ENCODE data around the gene QRICH1. TPM values are rescaled to one million over a fixed set of nuclear protein-coding genes. Genes with fewer than 3 reads are reported as not detected.

The QRICH1 gene
- total RNA-seq, 1 donor from 2014 or later: 153 TPM

- Mint-ChIP-seq H3K4me1 (peaks cover 34% of the 10 kb centered on the region), H3K4me3 (peak overlapping the region; percentile 96), H3K27me3 (ENCODE audit: low read depth) (peaks cover 7% of the 10 kb centered on the region), H3K36me3 (ENCODE audit: low read depth) (peaks cover 32% of the 10 kb centered on the region), H3K27ac (ENCODE audit: unreplicated experiment) (no peak overlapping the region), H3K9me3 (no peaks in the 10 kb centered on the region)
- TF ChIP-seq, protein P1, sequence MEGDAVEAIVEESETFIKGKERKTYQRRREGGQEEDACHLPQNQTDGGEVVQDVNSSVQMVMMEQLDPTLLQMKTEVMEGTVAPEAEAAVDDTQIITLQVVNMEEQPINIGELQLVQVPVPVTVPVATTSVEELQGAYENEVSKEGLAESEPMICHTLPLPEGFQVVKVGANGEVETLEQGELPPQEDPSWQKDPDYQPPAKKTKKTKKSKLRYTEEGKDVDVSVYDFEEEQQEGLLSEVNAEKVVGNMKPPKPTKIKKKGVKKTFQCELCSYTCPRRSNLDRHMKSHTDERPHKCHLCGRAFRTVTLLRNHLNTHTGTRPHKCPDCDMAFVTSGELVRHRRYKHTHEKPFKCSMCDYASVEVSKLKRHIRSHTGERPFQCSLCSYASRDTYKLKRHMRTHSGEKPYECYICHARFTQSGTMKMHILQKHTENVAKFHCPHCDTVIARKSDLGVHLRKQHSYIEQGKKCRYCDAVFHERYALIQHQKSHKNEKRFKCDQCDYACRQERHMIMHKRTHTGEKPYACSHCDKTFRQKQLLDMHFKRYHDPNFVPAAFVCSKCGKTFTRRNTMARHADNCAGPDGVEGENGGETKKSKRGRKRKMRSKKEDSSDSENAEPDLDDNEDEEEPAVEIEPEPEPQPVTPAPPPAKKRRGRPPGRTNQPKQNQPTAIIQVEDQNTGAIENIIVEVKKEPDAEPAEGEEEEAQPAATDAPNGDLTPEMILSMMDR (conservative IDR thresholded peaks at IDR 0.05): no peak
- DNase-seq (ENCODE audit: low read depth, low spot score): no peak
Measured at GRCh38 chr3:49027634-49028033, 66.2 kb downstream of the QRICH1 start.

DNA sequence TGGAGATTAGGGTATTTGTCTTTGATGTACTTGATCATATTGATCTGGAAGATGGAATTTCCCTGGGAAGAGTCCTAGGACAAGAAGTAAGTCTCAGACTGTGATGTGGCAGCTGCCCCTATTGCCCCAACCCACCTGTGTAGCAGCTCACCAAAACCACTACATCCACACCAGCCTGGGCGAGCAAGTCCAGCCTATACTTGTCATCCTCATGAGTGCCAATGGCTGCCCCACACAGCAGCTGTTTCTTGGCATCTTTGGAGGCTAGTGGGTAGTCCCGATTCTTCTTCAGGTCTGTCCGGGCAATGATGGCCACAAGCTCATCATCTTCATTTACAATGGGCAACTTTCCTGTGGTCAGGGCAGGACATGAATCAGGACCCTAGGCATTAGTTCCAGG lies 67.3 kb downstream of the QRICH1 start:
- H3K36me3 Mint-ChIP-seq (ENCODE audit: low read depth): peaks cover 29% of the 10 kb centered on the region

GRCh38 chr3:49025793-49026520 lies 67.9 kb downstream of the QRICH1 start:
- H3K27ac Mint-ChIP-seq (ENCODE audit: unreplicated experiment): no peak overlapping the region
- DNase-seq (ENCODE audit: low read depth, low spot score): no peak

More for the DNA sequence above, 67.3 kb downstream of the QRICH1 start:
- DNase-seq (ENCODE audit: low read depth, low spot score): no peak
- TF ChIP-seq, protein P1 (conservative IDR thresholded peaks at IDR 0.05): no peak
- peak overlapping the region; percentile 96 for H3K4me3 Mint-ChIP-seq
- H3K27ac Mint-ChIP-seq (ENCODE audit: unreplicated experiment): no peak overlapping the region
- peaks cover 36% of the 10 kb centered on the region for H3K4me1 Mint-ChIP-seq
- peaks cover 7% of the 10 kb centered on the region for H3K27me3 Mint-ChIP-seq (ENCODE audit: low read depth)
- no peaks in the 10 kb centered on the region for H3K9me3 Mint-ChIP-seq

DNA sequence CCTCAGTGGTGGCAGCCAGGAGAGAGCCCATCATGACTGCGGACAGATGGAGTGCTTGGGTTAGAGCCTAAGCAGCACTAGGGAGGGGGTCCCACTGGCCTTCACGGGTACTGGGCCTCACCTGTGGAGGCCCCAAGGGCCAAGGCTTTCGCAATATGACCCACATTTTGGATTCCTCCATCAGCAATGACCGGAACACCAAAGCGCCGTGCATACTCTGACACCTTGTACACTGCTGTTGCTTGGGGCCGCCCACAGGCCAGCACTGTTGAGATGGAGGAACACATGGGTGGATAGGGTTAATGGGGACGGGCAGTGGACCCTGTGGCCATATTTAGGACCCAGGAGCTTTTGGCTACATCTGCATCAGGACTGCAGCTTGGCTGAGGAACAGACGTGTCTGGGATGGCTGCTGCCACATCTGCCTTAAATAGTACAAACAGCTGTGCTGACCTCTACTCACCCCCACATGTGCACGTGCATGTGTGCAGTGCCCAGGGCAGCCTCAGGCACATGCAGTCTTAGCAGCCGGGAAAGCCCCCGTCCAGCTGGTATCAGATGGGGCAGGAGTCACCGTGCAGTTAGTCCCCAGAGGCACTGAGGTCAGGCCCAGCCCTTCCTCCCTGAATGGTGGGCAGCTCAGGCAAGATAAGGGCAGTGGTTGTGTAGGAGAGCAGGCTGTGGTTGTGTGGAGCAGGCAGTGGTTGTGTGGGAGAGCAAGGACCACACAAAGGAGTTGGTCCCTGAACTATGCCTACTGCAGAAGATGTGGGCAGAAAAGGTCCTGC lies 68.7 kb downstream of the QRICH1 start:
- peaks cover 42% of the 10 kb centered on the region for H3K4me1 Mint-ChIP-seq
- H3K36me3 Mint-ChIP-seq (ENCODE audit: low read depth): peaks cover 32% of the 10 kb centered on the region
- TF ChIP-seq, protein P1 (conservative IDR thresholded peaks at IDR 0.05): no peak
- no peak for DNase-seq (ENCODE audit: low read depth, low spot score)
- H3K9me3 Mint-ChIP-seq: no peaks in the 10 kb centered on the region
- H3K4me3 Mint-ChIP-seq: peak overlapping the region; percentile 96
- peaks cover 10% of the 10 kb centered on the region for H3K27me3 Mint-ChIP-seq (ENCODE audit: low read depth)
- H3K27ac Mint-ChIP-seq (ENCODE audit: unreplicated experiment): no peak overlapping the region

More at GRCh38 chr3:49025793-49026520, 67.9 kb downstream of the QRICH1 start:
- H3K4me3 Mint-ChIP-seq: peak overlapping the region; percentile 96
- H3K4me1 Mint-ChIP-seq: peaks cover 40% of the 10 kb centered on the region
- H3K9me3 Mint-ChIP-seq: no peaks in the 10 kb centered on the region
- H3K36me3 Mint-ChIP-seq (ENCODE audit: low read depth): peaks cover 32% of the 10 kb centered on the region
- peaks cover 10% of the 10 kb centered on the region for H3K27me3 Mint-ChIP-seq (ENCODE audit: low read depth)
- TF ChIP-seq, protein P1 (conservative IDR thresholded peaks at IDR 0.05): no peak

DNA sequence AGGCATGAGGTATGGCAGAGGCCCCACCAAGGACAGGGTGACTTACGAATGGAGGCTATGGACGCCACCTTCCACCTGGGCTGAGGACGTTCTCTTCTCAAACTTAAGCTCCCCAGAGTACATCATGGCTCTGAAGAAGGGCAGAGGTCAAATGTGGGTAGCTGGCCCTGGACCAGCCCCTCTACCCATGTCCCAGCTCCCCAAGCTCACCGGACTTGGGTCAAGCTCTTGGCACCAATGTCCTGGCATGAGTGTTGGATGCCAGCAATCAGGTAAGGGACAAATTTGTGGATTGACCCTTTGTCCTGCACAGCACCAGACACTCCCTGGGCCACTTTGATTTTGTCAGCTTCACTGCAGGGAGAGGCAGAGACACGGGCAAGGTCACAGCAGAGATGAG lies 69.4 kb downstream of the QRICH1 start:
- no peak for DNase-seq (ENCODE audit: low read depth, low spot score)
- Mint-ChIP-seq H3K4me1 (peaks cover 46% of the 10 kb centered on the region), H3K36me3 (ENCODE audit: low read depth) (peaks cover 31% of the 10 kb centered on the region), H3K4me3 (peak overlapping the region; percentile 98), H3K27ac (ENCODE audit: unreplicated experiment) (no peak overlapping the region), H3K9me3 (no peaks in the 10 kb centered on the region), H3K27me3 (ENCODE audit: low read depth) (peaks cover 10% of the 10 kb centered on the region)
- TF ChIP-seq, protein P1 (conservative IDR thresholded peaks at IDR 0.05): no peak
